Lower lobe of right lung (tissue), 2 donors: ENCODE data around the gene VDAC2. TPM values are rescaled to one million over a fixed set of nuclear protein-coding genes. Genes with fewer than 3 reads are reported as not detected.
"Not testable (repeated sequence)": the region's sequence is repeated elsewhere in the genome, so short reads cannot be mapped to it uniquely, and the experiment has no call there.

ENCODE experiments used
- ATAC-seq, 2 donors: fragments of 200-7000 bp; cut with Tn5 transposase; one replicate each; pipeline ENCODE4 v1.9.1; 2020 to 2022; ENCODE audit warnings: mild to moderate bottlenecking in 2 of 2, moderate library complexity in 2 of 2
- DNase-seq: peaks from one replicate; pipeline ENCODE4 v3.0.0-alpha.2; 2020
- H3K27ac ChIP-seq: fragments of 200-600 bp; one replicate; pipeline ENCODE4 v1.8.0; 2022
- H3K27me3 ChIP-seq: fragments of 200-600 bp; one replicate; pipeline ENCODE4 v1.8.0; 2022; ENCODE audit warnings: low read depth
- H3K36me3 ChIP-seq: fragments of 200-600 bp; one replicate; pipeline ENCODE4 v1.8.0; 2022; ENCODE audit warnings: mild to moderate bottlenecking
- H3K4me1 ChIP-seq: fragments of 200-600 bp; one replicate; pipeline ENCODE4 v1.8.0; 2022
- H3K4me3 ChIP-seq: fragments of 200-600 bp; one replicate; pipeline ENCODE4 v1.8.0; 2022; ENCODE audit warnings: mild to moderate bottlenecking
- H3K9me3 ChIP-seq: fragments of 200-600 bp; one replicate; pipeline ENCODE4 v1.8.0; 2022
- intact Hi-C: fragments of 100-400 bp; cut with DNase I; formaldehyde crosslinking; loops from one replicate; pipeline ENCODE4 v1.11.0; 2022
- total RNA-seq: library from RNA; stranded (reverse); fragmentation: NEBNext Ultra II Directional; extraction: Animal tissue kit (Norgen Biotek cat#: 25700); gene quantifications from one replicate; pipeline ENCODE4 v1.2.1, GENCODE V29; 2021
- TF ChIP-seq, protein P1 (sequence below): fragments of 200-600 bp; IDR thresholded peaks from one replicate; pipeline ENCODE4 v1.8.0; 2022; ENCODE audit warnings: antibody characterized with exemption, mild to moderate bottlenecking
- donor health status: DM: no; HTN: yes; CAD: no; lungs with severe emphysema.

The VDAC2 gene
- total RNA-seq, 1 donor from 2014 or later: 120 TPM

- Histone ChIP-seq H3K27me3 (no peaks in the 10 kb centered on the region), H3K4me3 (peak overlapping the region; percentile 99), H3K36me3 (peaks cover 23% of the 10 kb centered on the region), H3K9me3 (no peaks in the 10 kb centered on the region), H3K4me1 (peaks cover 26% of the 10 kb centered on the region), H3K27ac (peak overlapping the region; percentile 100)
- ATAC-seq (no peak), DNase-seq (no peak)
- TF ChIP-seq, protein P1, sequence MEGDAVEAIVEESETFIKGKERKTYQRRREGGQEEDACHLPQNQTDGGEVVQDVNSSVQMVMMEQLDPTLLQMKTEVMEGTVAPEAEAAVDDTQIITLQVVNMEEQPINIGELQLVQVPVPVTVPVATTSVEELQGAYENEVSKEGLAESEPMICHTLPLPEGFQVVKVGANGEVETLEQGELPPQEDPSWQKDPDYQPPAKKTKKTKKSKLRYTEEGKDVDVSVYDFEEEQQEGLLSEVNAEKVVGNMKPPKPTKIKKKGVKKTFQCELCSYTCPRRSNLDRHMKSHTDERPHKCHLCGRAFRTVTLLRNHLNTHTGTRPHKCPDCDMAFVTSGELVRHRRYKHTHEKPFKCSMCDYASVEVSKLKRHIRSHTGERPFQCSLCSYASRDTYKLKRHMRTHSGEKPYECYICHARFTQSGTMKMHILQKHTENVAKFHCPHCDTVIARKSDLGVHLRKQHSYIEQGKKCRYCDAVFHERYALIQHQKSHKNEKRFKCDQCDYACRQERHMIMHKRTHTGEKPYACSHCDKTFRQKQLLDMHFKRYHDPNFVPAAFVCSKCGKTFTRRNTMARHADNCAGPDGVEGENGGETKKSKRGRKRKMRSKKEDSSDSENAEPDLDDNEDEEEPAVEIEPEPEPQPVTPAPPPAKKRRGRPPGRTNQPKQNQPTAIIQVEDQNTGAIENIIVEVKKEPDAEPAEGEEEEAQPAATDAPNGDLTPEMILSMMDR: no peak
- intact Hi-C loops: no loop called here
Measured at GRCh38 chr10:75209086-75209920, 1.3 kb upstream of the VDAC2 start.

GRCh38 chr10:75209921-75210281, 695 bp upstream of the VDAC2 start:
- peak; percentile 88 to 90 for ATAC-seq
- H3K9me3 ChIP-seq: no peaks in the 10 kb centered on the region
- no peaks in the 10 kb centered on the region for H3K27me3 ChIP-seq
- H3K4me3 ChIP-seq: peak overlapping the region; percentile 99
- TF ChIP-seq, protein P1: no peak
- peak overlapping the region; percentile 100 for H3K27ac ChIP-seq
- DNase-seq: peak; percentile 89
- peaks cover 29% of the 10 kb centered on the region for H3K36me3 ChIP-seq
- H3K4me1 ChIP-seq: peaks cover 26% of the 10 kb centered on the region
- intact Hi-C loops: no loop called here

GRCh38 chr10:75211007-75211691, 553 bp downstream of the VDAC2 start:
- TF ChIP-seq, protein P1: no peak
- Histone ChIP-seq H3K27me3 (no peaks in the 10 kb centered on the region), H3K36me3 (peaks cover 41% of the 10 kb centered on the region), H3K4me1 (peaks cover 33% of the 10 kb centered on the region), H3K9me3 (no peaks in the 10 kb centered on the region), H3K27ac (peak overlapping the region; percentile 100), H3K4me3 (peak overlapping the region; percentile 99)
- no peak for DNase-seq
- peak in 1 of 2 donors; percentile 70 for ATAC-seq
- intact Hi-C loops: no loop called here

DNA sequence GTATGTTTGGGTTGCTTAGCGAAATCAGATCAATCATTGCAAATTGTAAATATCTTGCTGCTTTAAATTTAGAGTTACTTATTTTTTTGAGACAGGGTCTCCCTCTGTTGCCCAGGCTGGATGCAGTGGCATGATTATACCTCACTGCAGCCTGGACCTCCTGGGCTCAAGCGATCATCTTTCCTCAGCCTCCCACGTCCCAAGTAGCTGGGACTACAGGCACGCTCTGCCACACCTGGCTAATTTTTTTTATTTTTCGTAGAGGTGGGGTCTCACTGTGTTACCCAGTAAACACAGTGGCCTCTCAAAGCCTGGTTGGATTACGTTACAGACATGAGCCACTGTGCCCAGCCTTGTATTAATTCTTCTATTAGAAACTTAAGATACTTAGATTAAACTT, 1.7 kb downstream of the VDAC2 start:
- no peaks in the 10 kb centered on the region for H3K9me3 ChIP-seq
- intact Hi-C loops: no loop called here
- TF ChIP-seq, protein P1: no peak
- peaks cover 53% of the 10 kb centered on the region for H3K36me3 ChIP-seq
- no peak overlapping the region for H3K27ac ChIP-seq
- no peaks in the 10 kb centered on the region for H3K27me3 ChIP-seq
- DNase-seq (no peak), ATAC-seq (no peak)
- peaks cover 38% of the 10 kb centered on the region for H3K4me1 ChIP-seq
- H3K4me3 ChIP-seq: peak overlapping the region; percentile 99

DNA sequence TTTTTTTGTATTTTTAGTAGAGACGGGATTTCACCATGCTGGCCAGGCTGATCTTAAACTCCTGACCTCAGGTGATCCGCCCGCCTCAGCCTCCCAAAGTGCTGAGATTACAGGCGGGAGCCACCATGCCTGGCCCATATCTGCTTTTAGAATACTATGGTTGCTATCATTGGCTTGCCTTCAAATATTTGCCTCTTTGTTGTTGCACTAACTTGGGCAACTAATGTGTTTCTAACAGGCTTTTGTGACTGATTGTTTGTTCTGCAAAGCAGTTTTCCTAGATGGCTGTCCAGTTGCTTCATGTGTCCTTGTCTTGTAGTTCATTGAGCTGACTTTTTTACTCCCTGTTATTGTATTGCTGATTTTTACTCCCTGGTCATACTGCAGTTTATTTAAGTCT, 9.7 kb downstream of the VDAC2 start:
- Histone ChIP-seq H3K27ac (no peak overlapping the region), H3K36me3 (peaks cover 95% of the 10 kb centered on the region), H3K4me3 (no peak overlapping the region), H3K9me3 (no peaks in the 10 kb centered on the region), H3K27me3 (no peaks in the 10 kb centered on the region), H3K4me1 (peaks cover 34% of the 10 kb centered on the region)
- no peak for ATAC-seq
- no peak for DNase-seq
- intact Hi-C loops: no loop called here
- TF ChIP-seq, protein P1: no peak

DNA sequence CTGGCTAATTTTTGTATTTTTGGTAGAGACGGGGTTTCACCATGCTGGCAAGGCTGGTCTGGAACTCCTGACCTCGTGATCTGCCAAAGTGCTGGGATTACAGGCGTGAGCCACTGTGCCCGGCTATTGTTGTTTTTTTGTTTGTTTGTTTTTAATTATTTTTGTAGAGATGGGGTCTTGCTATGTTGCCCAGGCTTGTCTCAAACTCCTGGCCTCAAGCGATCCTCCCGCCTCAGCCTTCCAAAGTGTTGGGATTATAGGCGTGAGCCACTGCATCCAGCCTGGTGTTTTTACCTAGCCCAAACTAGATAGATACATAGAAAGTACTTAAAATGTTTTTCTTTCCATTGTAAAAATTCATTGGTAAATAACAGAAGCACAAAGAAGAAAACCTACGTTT, 10.9 kb downstream of the VDAC2 start:
- DNase-seq, intact Hi-C loops, H3K27ac ChIP-seq, H3K27me3 ChIP-seq, ATAC-seq, H3K4me3 ChIP-seq, H3K9me3 ChIP-seq: not testable (repeated sequence)
- Histone ChIP-seq H3K4me1 (peaks cover 36% of the 10 kb centered on the region), H3K36me3 (peaks cover 84% of the 10 kb centered on the region)
